Anterior cingulate cortex (tissue), 58 donors: ENCODE measurements around the gene COL23A1.

Source experiments
- DNase-seq, 58 donors: peaks; one replicate each; lab custom pipeline; 2025; lab: John Stamatoyannopoulos, UW

The COL23A1 gene

DNA sequence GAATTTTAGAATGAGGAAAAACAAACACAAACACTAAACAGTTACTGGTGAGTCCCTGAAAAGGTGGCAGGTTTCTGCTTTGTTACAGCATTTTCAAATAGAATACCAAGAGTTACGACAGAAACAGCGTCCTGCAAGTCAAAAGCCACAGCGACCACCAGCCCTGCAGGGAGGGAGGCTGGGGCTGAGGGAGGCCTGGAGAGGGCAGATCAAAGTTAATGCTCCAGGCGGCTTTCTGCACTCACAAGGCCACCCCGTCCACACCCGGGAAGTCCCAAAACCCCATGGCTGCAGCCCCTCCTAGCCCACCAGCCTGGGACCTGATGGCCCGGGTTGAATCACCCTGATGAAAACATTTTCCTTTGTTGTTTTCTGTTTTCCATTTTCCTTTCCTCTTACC lies 29.3 kb downstream of the COL23A1 start:
- no peak for DNase-seq

DNA sequence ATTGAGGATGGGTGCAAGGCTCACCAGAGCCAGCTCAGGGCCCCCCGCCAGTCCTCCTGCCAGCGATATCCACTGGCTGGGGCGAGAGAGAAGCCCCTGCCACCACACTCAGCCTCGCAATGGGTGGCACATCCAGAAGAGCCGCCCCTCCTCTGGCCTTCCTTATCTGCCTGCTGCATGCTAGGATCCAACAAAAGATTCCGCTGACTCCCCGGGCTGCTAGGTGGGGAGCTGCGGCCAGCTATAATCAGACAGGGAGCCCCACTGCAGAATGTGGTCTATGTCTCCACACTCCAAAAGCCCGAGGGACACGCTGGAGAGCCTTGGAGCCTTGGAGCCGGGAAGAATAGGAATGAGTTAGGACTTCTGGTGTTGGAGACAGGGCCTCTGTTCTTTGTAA lies 32.8 kb downstream of the COL23A1 start:
- no peak for DNase-seq

DNA sequence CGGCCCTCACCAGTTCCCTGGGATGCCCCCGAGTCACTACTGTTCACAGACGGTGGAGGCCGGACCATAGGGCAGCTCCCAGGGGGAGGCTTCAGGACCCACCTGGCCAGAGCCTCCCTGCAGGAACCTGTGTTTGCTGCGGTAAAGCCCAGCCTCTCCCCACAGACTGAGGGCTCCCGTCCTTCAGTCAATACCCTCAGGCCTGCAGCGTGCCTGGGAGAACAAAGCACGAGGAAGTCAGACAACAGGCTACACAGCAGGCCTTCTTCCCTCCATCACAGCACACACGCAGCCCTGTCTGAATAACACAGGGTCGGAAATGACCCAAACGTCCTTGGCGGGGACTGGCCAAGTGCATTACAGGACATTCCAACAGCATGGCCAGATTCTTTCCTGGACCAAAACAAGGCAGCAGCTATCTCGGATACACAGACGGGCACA lies 34.4 kb downstream of the COL23A1 start:
- no peak for DNase-seq

DNA sequence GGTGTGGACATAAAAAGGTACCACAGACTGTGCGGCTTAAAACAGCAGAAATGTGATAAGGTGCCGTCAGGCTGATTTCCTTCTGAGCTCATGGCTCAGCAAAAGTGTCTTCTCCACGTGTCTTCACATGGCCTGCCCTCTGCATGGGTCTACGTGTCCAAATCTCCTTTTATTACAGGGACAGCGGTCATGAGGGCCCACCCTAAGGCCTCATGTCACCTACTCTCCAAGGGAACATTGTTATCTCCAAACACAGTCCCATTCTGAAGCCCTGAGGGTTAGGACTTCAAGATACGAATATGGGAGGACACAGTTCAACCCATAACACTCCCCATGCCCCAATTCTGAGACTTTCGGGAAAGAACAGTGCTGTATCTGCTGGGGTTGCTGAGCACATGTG lies 35.2 kb downstream of the COL23A1 start:
- DNase-seq = no peak

DNA sequence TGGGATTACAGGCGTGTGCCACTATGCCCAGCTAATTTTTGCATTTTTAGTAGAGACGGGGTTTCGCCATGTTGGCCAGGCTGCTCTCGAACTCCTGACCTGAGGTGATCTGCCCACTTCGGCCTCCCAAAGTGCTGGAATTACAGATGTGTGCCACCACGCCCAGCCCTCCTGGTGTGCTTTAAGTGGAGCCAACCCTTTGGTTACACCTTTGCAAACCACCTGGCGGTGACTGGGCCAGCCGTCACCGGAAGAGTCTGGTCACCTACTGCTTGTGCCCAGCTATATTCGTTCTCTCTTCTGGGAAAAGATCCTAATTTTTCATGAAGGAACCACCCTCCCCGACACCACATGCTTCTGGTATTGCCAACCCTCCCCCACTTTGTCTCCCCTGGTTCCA lies 35.9 kb downstream of the COL23A1 start:
- DNase-seq = no peak

DNA sequence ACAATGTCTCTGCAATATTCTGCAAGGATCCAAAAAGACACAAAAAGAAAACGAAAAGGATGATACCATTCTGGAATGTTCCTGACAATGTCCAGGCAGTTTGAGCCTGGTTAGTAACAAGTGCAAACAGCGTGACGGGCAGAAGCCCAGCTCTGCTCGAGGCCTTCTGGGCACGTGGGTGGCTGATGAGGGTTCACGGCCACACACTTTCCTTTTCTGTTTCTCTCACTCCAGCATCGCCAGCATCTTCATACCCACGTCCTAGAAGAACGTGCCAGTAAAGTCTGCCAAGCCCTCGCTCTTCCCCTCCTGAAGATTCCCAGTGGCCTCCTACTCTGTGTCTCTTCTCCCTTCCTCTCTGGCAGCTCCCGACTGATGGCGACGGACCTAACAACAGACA lies 36.7 kb downstream of the COL23A1 start:
- peak in 10 of 58 donors; percentile 8 to 45 (median 26) for DNase-seq

DNA sequence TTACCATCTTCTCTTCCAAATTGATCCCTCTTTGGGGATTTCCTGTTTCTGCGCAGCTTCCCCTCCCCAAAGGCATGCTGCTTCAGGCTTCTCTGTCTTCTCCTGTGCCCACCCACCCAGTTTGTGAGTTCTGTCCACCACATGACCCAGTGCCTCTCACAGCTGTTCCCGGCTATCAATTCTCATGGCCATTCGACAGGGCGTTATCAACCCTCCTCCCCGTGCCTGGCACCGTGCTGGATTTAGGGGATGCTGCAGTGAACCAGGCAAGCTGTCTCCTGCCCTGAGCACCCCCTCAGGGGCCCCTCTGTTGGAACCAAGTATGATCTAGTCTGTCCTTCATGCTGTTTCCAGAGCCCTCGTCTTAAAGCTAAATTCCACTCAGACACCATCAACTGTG lies 38.7 kb downstream of the COL23A1 start:
- DNase-seq = no peak

DNA sequence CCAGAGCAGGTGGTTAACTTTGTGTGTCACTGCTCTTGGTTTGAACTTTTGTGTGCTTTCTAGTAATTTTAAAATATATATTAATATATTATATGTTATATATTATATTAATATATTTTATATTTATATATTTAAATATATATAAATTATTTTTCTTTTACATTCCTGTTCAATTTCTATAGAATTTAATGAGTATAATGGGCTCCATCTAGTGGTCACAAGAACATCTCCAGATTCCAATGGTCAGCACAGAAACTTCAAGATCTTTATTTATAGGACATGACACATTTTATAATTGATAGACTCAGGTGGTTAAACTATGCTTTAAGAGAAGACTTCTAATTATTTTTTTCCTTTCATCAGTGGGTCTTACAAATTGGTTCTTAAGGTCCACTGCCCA lies 39.1 kb downstream of the COL23A1 start:
- no peak for DNase-seq

DNA sequence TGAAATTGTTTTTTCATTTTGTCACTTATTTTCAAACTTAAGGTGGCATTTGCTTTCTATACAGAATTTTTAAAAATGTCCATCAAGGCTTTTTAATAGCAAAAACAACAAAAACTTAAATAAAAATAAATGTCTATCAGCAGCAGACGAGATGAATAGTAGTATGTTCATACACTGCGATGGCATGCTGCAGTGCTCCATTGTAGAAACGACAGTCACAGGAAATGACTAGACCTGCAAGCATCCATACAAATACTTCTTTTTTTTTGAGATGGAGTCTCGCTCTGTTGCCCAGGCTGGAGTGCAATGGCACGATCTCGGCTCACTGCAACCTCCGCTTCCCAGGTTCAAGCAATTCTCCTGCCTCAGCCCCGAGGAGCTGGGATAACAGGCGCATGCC lies 41.4 kb downstream of the COL23A1 start:
- no peak for DNase-seq

DNA sequence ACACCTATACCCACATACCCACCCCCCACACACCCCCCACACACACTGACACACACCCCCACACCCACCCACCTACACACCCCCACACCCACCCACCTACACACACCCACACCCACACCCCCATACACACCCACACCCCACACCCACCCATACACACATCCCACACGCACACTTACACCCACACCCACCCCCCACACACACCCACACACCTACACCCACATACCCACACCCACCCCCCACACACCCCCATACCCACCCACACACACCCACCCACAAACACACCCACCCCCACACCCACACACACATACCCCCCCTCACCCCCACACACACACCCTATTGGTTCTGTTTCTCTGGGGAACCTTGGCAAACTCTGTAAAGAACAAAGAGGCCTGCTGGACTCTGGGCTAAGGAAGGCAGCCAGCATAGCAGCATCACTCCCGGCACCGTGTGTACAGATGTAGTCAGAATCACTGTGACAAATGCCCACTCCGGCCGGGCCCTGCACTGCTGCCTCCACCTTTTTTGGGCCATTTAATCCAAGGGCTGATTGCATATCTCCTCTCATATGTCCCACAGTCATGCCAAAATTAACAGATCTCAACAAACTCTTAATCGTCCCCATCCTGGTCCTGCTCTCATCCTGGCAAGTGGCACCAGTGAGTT lies 42.3 kb downstream of the COL23A1 start:
- peak in 4 of 58 donors; percentile 17 to 72 (median 26) for DNase-seq

DNA sequence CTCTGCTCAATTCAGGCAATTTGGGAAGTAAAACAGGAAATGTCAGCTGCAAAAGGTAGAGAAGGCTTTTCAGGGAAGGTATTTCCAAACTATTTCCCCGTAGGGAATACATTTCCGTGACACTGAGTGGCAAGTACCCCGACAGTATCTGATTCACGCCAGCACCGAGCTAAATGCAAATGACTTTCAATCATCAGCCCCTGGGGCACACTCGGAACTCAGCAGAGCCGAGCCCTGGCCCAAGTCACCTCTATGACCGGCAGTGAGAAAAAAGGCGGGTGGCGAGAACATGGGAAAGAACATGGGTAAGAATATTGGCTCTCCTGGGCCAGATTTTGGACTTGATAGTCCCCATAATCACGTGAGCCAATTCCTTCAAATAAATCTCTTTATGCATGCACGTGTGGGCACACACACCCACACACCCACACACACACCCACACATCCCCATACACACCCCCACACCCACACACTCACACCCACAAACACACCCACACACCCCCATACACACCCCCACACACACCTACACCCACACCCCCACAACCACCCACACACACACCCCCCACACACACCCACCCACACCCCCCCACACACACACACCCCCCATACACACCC lies 43.0 kb downstream of the COL23A1 start:
- peak in 1 of 58 donors; percentile 18 for DNase-seq

DNA sequence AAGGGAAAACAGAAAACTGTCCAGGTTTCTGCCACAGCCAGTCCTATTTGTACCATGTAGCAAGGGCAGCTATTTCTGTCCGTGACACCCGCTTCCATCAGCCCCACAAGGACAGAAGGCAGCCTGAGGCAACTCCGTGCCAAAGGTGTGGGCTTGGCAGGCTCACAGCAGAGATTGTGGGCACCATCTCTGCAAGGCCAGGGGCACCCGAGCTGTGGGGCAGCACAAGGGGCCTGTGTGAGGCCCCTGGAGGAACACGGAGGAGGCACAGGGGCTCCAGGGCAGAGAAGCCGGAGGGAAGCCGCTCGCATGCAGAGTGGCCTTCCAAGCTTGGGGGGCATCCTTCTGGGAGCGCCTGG lies 43.5 kb downstream of the COL23A1 start:
- no peak for DNase-seq

DNA sequence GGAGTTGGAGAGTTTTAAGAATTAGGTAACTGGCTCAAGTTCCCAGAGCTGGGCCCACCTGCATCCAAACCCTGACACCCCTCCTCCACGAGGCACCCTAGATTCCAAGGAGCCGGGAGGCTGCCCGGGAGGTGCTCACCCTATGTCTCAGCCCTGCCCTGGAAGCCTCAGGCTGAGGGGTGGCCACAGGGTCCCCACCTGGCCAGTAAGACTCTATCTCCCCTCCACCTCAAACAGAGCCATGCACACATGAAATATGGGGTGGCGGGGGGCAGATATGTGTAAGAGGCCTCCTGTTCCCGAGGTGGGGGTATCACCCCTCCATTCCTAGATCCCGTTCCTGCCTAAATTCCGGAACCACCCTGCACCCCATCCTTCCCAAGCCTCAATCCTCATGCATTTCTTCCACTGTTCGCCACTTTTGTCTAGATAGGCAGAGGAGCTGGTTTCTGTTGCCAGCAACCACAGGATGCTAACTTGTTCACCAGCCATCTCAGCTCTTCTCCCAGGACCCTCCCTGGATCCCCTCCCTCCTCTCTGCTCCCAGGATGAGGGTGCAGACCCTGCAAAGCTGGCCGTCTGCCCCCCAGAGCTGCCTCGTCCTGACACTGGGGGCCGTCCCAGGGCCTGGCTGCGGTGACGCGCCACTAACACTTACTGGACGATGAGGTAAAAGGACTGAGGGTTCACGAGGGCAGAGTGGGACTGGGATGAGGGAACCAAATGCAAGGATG lies 44.1 kb downstream of the COL23A1 start:
- no peak for DNase-seq

DNA sequence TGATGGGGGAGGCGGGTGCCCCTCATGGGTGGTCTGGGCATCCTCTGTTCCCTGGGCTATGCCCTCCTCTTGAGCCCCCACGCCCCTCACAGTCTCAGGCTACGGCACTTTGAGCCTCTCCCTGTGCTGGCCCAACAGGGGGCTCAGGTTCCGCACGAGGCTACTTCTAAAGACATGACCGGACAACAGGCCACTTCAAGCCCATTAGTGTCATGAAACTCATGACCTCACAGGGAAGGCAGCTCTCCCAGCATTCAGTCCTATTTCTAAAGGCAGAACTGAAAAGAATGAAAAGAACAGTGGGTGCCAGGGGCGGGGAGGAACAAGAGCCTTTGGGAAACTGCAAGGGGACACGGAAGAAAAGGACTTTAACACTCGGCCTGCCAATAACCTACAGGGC lies 45.0 kb downstream of the COL23A1 start:
- peak in 9 of 58 donors; percentile 13 to 54 (median 29) for DNase-seq

DNA sequence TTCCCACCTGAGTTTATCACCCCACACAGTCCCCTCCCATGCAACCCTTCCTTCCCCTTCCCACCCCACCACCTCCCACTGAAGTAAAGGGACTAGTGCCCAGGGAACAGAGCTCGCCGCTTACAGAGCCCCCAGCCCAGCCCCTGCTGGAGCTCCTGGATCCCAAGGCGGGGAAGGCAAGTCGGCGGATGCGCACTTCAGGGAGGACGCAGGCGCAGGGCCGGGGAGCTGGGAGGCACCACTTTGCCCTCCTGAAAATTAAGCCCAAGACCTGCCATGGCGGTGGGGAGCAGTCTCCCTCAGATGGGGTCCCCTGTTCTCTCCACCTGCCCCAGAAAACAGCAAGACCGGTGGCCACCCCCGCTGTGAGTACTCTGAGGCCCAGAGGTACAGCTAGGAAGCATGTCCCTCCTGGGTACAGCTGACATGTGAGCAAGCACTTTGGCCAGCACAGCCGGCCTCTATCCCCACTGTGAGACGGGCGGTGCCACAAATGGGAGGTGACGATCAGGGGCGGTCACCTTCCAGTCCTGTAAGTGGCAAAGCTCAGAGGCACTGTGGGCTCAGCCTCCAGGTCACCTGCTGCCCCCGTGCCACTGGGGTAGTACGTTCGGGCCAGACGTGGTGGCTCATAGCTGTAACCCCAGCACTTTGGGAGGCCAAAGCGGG lies 45.9 kb downstream of the COL23A1 start:
- DNase-seq = no peak

DNA sequence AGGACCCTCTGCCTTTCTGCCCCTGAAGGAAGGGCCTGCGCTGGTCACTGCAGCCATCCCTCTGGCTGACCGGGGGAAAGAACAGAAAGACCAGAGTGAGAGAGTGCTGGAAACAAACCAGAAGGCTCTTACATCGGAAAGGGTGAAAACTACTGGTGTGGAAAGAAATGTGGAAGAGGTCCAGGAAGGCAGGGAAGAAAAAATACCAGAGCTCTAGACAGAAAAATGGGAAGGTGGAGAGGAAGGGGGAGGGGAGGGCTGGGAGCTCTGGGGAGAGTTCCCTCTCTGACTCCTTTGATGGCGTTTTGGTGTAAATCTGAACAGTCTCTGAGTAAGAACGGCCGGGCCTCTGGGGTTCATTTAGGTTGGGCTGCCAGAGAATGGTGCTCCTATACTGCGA lies 47.7 kb downstream of the COL23A1 start:
- DNase-seq = peak in 3 of 58 donors; percentile 35 to 62 (median 57)

DNA sequence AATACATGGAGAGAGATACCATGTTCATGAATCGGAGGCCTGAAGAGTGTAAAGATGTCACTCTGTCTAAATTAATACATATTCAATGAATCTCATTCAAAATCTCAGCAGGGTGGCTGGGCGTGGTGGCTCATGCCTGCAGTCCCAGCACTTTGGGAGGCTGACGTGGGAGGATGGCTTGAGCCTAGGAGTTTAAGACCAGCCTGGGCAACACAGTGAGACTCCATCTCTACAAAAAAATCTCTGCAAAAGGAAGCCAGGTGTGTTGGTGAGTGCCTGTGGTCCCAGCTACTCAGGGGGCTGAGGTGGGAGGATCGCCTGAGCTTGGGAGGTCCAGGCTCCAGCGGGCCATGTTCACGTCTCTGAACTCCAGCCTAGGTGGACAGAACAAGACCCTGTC lies 49.7 kb downstream of the COL23A1 start:
- no peak for DNase-seq

DNA sequence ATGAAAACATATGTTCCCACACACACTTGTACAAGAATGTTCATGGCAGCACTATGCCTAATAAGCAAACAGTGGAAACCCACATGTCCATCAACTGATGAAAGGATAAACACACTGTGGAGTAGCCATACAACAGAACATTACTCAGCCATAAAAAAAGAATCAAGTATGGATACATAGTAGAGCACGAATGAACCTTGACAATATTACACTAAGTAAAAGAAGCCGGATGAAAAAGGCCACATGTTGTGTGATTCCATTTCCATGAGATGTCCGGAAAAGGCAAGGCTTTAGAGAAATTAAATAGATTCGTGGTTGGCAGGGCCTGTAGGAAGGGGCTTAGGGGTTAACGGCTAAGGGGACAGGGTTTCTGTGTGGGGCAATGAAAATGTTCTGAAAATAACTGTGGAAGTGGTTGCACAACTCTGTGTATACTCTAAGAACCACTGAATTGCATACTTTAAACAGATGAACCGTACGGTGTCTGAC lies 51.4 kb downstream of the COL23A1 start:
- no peak for DNase-seq

DNA sequence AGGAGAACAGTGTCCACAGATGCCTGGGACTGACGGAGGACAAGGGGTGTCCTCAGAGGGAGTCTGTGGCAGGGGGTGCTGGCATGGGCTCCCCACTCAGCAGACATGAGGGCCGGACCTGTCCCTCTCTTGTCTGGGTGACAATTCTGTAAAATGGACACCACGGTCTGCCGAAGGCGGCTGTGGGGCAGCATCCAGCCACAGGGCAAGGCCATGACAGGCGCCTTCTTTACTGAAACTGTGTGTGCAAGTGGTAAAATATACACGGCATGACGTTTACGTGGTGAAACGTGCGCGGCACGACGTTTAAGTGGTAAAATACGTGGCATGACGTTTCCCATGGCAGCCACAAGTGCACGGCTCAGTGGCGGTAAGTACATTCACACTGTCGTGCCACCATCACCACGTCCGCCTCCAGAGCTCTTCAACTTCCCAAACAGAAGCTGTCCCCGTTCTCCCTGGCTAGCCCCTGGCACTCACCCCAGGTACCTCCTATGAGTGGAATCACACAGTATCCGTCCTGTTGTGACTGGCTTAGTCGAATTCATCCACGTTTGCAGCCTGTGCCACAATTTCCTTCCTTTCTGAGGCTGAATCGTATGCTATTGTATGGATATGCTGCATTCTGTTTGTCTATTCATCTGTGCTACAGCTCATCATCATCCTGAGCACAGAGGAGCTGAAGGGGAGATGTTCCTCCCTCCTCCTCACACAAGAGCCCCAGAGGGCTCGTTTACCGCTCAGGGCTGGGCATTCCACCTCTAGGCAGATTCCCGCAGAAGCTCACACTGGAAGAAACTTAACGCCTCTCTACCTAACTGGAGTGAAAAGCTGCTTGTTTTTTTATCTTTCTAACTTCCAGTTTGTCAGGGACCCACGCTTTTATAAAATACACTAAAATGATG lies 52.5 kb downstream of the COL23A1 start:
- no peak for DNase-seq
